ENCODE data around the gene PACSIN1.

DNA sequence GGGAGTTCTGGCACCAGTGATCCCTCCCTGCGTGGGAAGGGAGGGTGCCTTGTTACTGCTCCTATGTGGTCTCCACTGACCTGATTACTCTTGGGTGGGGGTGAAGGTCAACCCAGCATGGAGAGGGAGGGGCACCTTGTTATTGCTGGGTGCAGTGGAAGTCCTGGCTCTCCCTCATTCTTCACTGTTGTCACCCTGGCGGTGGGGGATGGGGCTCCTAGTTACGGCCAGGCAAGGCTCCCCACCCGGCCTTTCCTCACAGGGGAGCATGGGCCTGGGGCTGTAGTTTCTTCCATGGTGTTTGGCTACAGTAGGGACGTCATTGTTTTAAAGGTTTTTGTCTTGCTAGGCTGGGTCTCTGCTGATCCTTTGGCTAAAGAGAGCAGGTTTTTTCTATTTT is 40.8 kb downstream of the PACSIN1 start:
- TF ChIP-seq, protein P1, sequence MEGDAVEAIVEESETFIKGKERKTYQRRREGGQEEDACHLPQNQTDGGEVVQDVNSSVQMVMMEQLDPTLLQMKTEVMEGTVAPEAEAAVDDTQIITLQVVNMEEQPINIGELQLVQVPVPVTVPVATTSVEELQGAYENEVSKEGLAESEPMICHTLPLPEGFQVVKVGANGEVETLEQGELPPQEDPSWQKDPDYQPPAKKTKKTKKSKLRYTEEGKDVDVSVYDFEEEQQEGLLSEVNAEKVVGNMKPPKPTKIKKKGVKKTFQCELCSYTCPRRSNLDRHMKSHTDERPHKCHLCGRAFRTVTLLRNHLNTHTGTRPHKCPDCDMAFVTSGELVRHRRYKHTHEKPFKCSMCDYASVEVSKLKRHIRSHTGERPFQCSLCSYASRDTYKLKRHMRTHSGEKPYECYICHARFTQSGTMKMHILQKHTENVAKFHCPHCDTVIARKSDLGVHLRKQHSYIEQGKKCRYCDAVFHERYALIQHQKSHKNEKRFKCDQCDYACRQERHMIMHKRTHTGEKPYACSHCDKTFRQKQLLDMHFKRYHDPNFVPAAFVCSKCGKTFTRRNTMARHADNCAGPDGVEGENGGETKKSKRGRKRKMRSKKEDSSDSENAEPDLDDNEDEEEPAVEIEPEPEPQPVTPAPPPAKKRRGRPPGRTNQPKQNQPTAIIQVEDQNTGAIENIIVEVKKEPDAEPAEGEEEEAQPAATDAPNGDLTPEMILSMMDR (IDR thresholded peaks at IDR 0.05): no peak
- TF ChIP-seq POLR2A (IDR thresholded peaks at IDR 0.05): no peak
- no peak for TF ChIP-seq EP300 (IDR thresholded peaks at IDR 0.05)
